Measurements from ENCODE around the gene OPN3.

The OPN3 gene

GRCh38 chr1:241589521-241589920 is 50.6 kb downstream of the OPN3 start:
- no peak for TF ChIP-seq ZFX (IDR thresholded peaks at IDR 0.05)
- H3K27ac ChIP-seq: no peak overlapping the region

- TF ChIP-seq CTCF (conservative IDR thresholded peaks at IDR 0.05) (no peak), ZFX (IDR thresholded peaks at IDR 0.05) (no peak)
Measured at GRCh38 chr1:241586905-241587512, 53.2 kb downstream of the OPN3 start.

GRCh38 chr1:241582921-241583321 is 57.2 kb downstream of the OPN3 start:
- TF ChIP-seq ZFX (IDR thresholded peaks at IDR 0.05): no peak
- no peak for TF ChIP-seq CTCF (conservative IDR thresholded peaks at IDR 0.05)
- H3K27ac ChIP-seq: no peak overlapping the region

More at GRCh38 chr1:241586905-241587512, 53.2 kb downstream of the OPN3 start:
- no peak overlapping the region for H3K27ac ChIP-seq

GRCh38 chr1:241579434-241579833 is 60.7 kb downstream of the OPN3 start:
- no peak overlapping the region for H3K27ac ChIP-seq
- no peak for TF ChIP-seq CTCF (conservative IDR thresholded peaks at IDR 0.05)
- TF ChIP-seq ZFX (IDR thresholded peaks at IDR 0.05): no peak

- H3K27ac ChIP-seq: no peak overlapping the region
- TF ChIP-seq ZFX (IDR thresholded peaks at IDR 0.05) (no peak), CTCF (conservative IDR thresholded peaks at IDR 0.05) (no peak)
Measured at GRCh38 chr1:241574154-241574553, 66.0 kb downstream of the OPN3 start.

- TF ChIP-seq ZFX (IDR thresholded peaks at IDR 0.05) (no peak), CTCF (conservative IDR thresholded peaks at IDR 0.05) (no peak)
- H3K27ac ChIP-seq: no peak overlapping the region
Measured at GRCh38 chr1:241569848-241570247, 70.3 kb downstream of the OPN3 start.

DNA sequence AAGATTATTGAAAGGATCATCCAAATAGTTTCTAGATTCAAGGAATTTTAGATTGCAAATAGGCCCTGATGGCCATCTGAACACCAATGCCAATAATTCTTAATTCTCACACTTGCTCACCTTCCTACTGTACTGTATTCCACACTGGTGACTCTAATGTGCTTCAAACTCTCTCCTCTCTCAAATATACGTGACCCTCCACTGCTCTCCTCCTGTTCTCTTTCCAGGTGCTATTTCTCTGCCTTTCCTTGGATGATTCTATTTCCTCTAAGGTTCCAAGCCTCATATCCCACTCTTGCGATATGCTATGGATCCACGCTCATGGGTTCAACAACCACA is 79.4 kb downstream of the OPN3 start:
- H3K27ac ChIP-seq: no peak overlapping the region
- no peak for TF ChIP-seq CTCF (conservative IDR thresholded peaks at IDR 0.05)
- TF ChIP-seq ZFX (IDR thresholded peaks at IDR 0.05): no peak

GRCh38 chr1:241560146-241560848 is 79.9 kb downstream of the OPN3 start:
- TF ChIP-seq ZFX (IDR thresholded peaks at IDR 0.05) (no peak), CTCF (conservative IDR thresholded peaks at IDR 0.05) (no peak)
- no peak overlapping the region for H3K27ac ChIP-seq

Data from C4-2B (cell line).